Stimulated activated CD4-positive, alpha-beta T cell treated with anti-CD3 and anti-CD28 coated beads, TNF-alpha, amount 100 ng/mL, for 1 hour (primary cell): ENCODE measurements around the gene ZNF714.
"Not testable (repeated sequence)": the region's sequence is repeated elsewhere in the genome, so short reads cannot be mapped to it uniquely, and the experiment has no call there.

Experiments used
- DNase-seq, 3 donors: peaks; one replicate each; pipeline ENCODE4 v3.0.0-alpha.2; 2020; ENCODE audit warnings: low read depth in 3 of 3, low spot score in 1 of 3

ZNF714 gene

DNA sequence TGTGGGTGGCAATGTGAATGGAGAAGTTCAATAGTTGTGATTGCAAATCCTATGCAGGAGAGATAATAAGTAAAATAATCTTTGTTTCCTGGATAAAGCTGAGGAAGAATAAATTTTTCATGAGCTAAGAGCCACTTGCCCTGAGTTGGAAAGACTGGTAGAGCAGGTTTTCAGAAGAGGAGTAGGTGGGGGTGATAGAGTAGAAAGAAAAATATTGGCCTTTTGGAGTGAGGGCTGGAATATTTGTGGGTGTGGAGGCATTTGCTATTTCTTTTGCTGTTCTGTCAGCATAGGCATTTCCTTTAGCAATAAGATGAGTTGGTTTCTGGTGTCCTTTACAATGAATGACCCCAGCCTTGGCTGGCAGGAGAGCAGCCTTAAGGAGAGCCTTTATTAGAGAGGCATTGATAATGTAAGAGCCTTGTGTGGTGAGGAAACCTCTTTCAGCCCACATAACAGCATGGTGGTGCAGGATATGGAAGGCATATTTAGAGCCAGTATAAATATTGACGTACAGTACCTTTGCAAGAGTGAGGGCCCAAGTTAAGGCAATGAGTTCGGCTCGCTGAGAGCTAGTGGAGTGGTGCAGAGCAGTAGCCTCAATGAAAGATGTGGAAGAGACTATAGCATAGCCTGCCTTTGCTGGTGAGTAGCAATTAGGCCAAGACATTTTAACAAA lies 48.2 kb downstream of the ZNF714 start:
- no peak for DNase-seq

DNA sequence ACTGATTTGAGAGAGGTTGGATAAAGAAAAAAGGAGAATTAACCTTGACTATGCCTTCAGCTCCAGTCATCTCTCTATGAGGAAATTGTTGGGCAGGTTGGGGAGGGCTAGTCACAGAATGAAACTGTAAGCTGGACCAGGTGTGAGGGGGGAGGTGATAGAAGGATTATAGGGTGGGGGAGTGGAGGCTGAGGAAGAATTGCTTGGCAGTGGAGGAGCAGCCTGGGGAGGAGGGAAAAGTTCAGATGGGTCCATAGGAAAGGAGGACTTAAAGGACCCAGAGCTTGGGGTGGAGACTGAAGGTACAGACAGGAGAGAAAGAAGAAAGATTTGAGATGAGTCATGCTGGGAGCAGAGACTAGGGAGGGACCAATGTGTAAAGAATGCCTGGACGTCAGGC lies 51.6 kb downstream of the ZNF714 start:
- no peak for DNase-seq

DNA sequence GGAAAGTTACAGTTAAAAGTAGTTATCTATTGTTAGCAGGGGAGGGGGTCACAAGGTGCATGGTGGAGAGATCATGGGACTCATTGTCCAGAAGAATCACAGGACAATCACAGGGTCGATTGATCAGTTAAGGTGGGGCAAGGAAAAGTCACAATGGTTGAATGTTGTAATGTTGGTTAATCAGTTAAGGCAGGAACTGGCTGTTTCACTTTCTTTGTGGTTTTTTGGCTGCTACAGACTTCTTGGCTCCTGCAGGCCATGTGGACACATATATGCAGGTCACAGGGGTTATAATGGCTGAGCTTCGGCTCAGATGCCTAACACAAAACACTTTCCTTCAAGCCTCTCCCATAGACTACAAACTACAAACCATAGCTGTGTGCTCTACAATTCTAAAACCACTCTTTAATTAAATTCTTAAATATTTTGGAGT lies 52.9 kb downstream of the ZNF714 start:
- DNase-seq = no peak

DNA sequence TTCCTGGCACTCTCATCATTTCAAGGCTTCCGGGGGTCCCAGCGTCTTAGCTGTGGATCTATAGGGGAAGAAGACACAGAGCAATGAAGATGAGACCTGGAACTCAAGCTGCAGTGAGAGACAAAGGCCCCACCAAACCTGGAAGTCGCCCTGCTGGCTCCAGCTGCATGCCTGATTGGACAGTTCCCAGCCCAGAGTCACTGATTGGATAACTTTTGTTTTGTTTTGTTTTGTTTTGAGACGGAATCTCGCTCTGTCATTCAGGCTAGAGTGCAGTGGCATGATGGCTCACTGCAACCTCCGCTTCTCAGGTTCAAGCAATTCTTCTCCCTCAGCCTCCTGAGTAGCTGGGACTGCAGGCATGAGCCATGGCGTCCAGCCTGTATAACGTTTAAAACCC lies 53.4 kb downstream of the ZNF714 start:
- no peak for DNase-seq

DNA sequence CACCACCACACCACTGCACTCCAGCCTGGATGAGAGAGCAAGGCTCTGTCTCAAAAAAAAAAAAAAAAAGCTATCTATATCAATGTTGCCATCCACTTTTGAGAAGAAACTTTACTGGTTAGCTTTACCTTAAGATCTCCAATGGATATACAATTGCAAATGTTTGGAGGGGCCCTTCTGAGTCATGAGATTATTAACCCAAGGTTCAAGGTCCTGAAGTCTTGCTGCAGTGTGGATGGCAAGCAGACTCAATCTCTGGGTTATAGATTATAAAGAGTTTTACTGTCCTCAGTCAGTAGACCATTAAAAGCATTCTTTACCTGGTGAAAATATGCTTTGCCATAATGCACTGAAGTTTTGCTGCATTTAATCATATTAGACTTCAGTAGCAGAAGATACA lies 56.1 kb downstream of the ZNF714 start:
- no peak for DNase-seq

DNA sequence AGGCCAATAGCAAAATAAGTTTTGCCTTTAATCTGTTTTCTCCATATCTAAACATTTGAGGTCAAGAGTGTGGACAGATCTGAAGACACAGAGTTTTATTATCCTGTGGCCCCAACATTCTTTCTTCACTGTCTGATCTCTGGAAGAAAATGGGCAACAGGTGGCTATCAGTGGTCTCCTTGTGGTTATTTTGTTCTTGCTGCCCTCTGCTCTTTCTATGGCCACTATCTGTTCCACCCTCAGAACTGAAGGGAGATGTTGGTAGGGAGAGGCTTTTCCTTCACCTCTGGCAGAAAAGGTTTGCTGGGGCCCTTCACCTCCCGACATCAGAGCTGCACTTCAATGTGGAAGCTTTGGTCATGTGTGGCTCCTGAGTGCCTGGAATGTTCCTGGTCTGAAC lies 59.0 kb downstream of the ZNF714 start:
- DNase-seq = not testable (repeated sequence)

DNA sequence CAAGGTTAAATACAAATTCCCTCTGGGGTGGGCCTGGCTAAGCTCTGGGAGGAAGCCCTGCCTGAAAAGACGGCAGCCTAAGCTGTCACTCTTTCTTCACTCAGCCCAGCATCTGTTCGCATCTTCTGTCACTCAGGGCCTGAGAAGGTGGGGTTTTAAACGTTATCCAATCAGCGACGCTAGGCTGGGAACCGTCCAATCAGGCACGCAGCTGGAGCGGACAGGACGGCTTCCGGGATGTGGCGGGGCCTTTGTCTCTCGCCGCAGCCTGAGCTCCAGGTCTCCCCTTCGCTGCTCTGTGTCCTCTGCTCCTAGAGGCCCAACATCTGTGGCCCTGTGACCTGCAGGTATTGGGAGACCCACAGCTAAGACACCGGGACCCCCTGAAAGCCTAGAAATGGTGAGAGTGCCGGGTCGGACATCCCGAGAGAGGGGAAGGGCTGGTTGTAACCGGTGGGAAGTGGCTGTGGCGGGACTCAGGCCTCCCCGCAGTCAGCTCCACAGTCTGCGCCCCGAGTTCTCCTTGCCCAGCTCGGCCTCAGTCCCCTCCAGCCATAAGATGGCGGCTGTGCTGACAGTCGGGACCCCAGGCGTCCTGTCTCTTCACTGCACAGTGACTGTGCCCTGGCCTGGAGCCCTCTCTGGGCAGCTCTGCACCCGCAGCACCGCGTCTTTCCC lies 59.9 kb downstream of the ZNF714 start, which contains the start of gene ZNF431:
TSS of gene ZNF431 (plus strand) at position 254 of the 678 bp plus-strand sequence. CDS start at position 398, 144 bp downstream.
- peak; percentile 62 to 75 (median 71) for DNase-seq

DNA sequence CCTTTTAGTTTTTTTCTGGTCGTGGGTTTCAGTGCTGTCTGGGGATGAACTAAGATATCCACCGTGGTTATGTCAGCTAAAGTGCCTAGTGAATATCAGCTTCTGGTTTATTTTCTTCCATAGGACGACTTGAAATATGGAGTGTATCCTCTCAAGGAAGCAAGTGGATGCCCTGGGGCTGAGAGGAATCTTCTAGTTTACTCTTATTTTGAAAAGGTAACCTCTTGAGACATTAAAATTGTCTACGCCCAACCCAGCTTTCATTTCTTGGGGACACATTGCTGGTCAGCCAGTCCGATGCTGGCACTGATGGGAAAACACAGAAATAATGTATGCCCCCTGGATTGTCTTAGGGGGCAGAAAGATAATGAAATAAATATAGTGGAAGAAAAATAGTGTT lies 61.4 kb downstream of the ZNF714 start:
- DNase-seq = no peak

DNA sequence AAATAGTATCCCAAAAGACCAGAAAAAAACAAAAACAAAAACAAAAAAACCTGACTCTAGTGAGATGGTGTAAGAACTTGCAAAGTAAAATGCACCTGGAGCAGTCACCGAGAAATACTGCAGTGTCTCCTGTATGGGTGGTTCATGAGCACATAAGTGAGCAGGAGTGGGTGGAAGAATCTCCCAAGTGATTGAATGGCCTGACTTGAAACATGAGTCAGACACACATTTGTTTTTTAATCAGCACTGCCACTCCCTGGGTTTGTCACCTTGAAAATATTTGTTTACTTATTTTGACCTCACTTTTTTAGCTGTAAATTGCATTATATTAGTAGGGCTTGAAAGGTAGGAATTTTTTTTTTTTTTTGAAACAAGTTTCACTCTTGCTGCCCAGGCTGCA lies 61.9 kb downstream of the ZNF714 start:
- no peak for DNase-seq

DNA sequence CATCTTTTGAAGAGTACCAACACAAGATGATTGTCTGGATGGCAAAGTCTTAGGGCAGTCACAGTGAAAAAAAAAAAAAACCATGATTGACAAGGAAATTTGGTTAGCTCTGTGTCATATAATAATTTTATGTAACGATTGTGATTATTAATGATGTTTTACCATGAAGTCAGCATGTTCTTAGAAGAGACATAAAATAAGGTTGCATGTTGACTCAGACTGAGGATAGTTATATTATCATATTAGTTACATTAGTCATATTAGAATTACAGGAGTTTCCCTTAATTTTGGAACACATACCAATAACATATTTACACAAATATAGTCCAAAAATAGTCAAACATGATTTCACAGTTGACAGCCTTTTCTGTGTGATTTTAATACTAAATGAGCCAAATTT lies 65.5 kb downstream of the ZNF714 start:
- DNase-seq = no peak

DNA sequence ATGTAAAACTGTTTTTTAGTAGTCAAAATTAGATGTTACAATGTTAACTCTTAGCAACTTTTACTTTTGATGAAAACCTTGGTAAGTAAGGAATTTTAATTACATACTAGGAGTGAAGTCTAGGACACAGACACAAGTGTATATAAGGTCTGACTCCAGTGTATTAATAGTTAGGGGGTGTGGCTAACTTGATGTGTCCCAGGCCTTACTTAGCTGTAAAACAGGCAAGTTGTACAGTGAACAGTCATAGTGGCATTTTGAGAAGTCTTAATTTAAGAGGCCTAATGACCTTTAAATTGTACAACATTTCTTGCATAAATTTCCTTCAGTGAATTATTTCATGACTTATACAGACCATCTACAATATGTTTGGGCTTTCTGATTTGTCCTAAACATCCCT lies 66.7 kb downstream of the ZNF714 start:
- DNase-seq = no peak

DNA sequence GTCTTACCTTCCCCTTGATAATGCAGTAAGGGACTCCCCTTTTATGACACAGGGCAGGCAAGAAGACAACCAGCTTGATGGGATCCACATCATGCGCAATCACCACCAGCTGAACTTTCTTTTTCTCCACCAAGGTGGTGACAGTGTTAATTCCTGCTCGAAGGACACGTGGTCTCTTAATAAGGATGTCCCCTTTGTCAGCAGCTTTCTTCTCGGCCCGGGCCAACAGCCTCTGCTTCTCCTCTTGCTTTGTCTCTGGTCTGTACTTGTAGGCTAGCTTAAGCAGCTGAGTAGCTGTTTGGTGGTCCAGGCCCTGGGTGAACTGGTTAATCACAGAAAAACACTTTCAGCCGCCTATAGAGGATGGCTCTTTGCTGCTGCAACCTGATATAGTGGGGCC lies 67.9 kb downstream of the ZNF714 start:
- no peak for DNase-seq

DNA sequence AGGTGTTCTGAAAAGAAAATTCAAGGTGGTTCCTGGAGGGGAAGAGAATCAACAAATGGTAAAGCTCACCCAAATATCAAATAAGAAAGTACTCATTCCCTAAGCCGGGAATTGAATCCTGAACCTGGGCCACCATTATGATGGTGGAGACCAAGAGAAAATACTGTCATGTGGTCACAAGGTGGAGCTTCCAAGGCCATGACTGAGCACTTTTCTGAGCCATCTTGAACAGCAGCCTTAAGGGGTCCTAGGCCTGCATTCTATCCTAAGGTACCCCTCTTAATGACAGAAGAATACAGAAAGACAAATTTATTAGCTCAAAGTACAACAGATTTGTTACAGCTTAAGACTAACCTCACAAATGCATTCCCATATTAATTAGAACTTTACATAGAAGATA lies 69.5 kb downstream of the ZNF714 start:
- DNase-seq = no peak

DNA sequence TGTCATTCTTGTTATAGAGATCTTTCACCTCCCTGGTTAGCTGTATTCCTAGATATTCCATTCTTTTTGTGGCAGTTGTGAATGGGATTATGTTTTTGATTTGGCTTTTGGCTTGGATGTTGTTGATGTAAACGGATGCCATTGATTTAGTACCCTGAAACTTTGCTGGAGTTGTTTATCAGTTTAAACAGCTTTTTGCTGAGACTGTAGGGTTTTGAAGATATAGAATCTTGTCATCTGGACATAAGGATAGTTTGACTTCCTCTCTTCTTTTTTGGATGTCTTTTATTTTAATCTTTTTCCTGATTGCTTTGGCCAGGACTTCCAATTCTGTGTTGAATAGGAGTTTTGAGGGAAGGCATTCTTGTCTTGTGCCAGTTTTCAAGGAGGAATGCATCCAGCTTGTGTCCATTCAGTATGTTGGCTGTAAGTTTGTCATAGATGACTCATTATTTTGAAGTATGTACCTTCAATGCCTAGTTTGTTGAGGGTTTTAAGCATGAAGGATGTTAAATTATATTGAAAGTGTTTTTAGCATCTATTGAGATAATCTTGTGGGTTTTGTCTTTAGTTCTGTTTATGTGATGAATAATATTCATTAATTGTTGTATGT lies 76.6 kb downstream of the ZNF714 start:
- no peak for DNase-seq

DNA sequence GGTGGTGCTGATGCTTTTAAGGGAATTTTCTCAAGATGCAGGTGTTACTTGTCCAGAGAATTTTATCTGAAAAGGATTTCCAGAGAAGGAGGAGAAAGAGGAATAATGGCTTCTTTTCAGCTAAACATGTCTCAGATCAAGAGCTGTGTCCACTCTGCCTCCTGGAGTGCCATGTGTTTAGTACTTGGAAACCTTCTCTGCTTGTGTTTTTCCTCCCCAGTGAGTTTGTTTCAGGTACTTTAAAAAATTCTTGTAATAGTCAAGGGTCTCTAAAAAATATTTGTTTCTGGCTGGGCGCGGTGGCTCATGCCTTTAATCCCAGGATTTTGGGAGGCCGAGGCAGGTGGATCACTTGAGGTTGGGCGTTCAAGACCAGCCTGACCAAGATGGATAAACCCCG lies 82.5 kb downstream of the ZNF714 start:
- DNase-seq = no peak

DNA sequence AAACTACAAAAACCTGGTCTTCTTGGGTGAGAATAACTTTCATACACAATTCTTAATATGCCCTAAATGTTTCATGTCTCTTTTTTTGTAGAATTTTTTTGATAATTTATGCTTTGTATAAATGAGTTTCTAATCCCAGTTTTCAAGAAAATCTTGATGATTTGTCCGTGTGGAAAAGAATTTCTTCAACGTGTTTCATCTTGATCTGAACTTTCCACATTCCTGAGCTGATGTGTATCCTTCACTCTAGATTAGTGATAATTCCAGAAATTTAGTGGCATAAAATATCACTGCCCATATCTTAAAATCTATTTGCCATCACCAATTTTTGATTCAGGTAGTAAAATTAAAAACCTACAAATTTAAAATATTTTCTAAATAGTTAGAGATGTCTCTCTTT lies 84.4 kb downstream of the ZNF714 start:
- no peak for DNase-seq
